H1 (cell line): ENCODE data around the gene PEX14. TPM values are rescaled to one million over a fixed set of nuclear protein-coding genes. Genes with fewer than 3 reads are reported as not detected.

ENCODE experiments used
- CTCF ChIA-PET: fragments of 300-600 bp; sonication (Branson Sonifier 250); formaldehyde crosslinking; loops from one replicate; lab custom pipeline; 2021; ENCODE audit not compliant: partially characterized antibody; lab: Charles Lee
- POLR2A ChIA-PET: fragments of 300-600 bp; sonication (Branson Sonifier 250); formaldehyde crosslinking; loops from one replicate; lab custom pipeline; 2021; ENCODE audit warnings: inconsistent platforms; ENCODE audit not compliant: partially characterized antibody; lab: Charles Lee
- DNase-seq, 2 experiments: peaks; one replicate each; pipeline versions ENCODE4 v3.0.0 to v3.0.0-alpha.2; 2010 to 2022; ENCODE audit warnings: low spot score in 2 of 2, low read depth in 1 of 2, mixed read lengths in 1 of 2
- FAIRE-seq: peaks from 2 replicates; lab custom pipeline; 2011; peaks lifted over from hg19 to GRCh38; lab: Jason Lieb, UNC
- H2AFZ ChIP-seq: 2 replicates; pipeline ENCODE4 v1.8.1; 2012; ENCODE audit warnings: low read length, inconsistent platforms
- H2AK5ac ChIP-seq: 2 replicates; pipeline ENCODE4 v1.6.1; 2013; ENCODE audit warnings: low read depth, low read length
- H2BK120ac ChIP-seq: replicated peaks from 2 replicates; pipeline ENCODE3; 2013; ENCODE audit warnings: low read depth, low read length, inconsistent platforms
- H2BK12ac ChIP-seq: 2 replicates; pipeline ENCODE4 v1.6.1; 2013; ENCODE audit warnings: low read depth, low read length
- H2BK15ac ChIP-seq: 2 replicates; pipeline ENCODE4 v1.6.1; 2013; ENCODE audit warnings: low read length
- H2BK20ac ChIP-seq: 2 replicates; pipeline ENCODE4 v1.6.1; 2013; ENCODE audit warnings: low read length
- H2BK5ac ChIP-seq: 2 replicates; pipeline ENCODE4 v1.6.1; 2013; ENCODE audit warnings: low read depth, low read length
- H3K14ac ChIP-seq: 2 replicates; pipeline ENCODE4 v1.6.1; 2013; ENCODE audit warnings: inconsistent platforms; ENCODE audit not compliant: insufficient read length
- H3K18ac ChIP-seq: 2 replicates; pipeline ENCODE4 v1.6.1; 2013; ENCODE audit warnings: low read length; ENCODE audit errors: extremely low read depth
- H3K23ac ChIP-seq: 2 replicates; pipeline ENCODE4 v1.6.1; 2013; ENCODE audit warnings: inconsistent platforms; ENCODE audit not compliant: insufficient read length
- H3K23me2 ChIP-seq: 2 replicates; pipeline ENCODE4 v1.6.1; 2013; ENCODE audit warnings: low read depth, low read length
- H3K27ac ChIP-seq: 2 replicates; pipeline ENCODE4 v1.6.1; 2011; ENCODE audit warnings: low read depth, low read length, inconsistent platforms
- H3K27me3 ChIP-seq, 4 experiments: replicated peaks in 1 of 4; 1 replicate in 1 of 4; 2 replicates in 3 of 4; pipeline versions ENCODE4 v1.6.1 to v1.8.1; 2011 to 2013; ENCODE audit warnings: low read length in 3 of 4, mild to moderate bottlenecking in 3 of 4, inconsistent platforms in 2 of 4, mixed read lengths in 2 of 4, moderate library complexity in 1 of 4; ENCODE audit not compliant: control insufficient read depth in 3 of 4, insufficient read depth in 3 of 4; ENCODE audit errors: extremely low read depth in 1 of 4
- H3K36me3 ChIP-seq, 4 experiments: 2 replicates each; pipeline versions ENCODE4 v1.6.1 to v1.8.1; 2011 to 2013; ENCODE audit warnings: mild to moderate bottlenecking in 4 of 4, low read length in 3 of 4, moderate library complexity in 2 of 4, control low read depth in 1 of 4, inconsistent platforms in 1 of 4; ENCODE audit not compliant: insufficient read depth in 4 of 4, control insufficient read depth in 2 of 4
- H3K4ac ChIP-seq: replicated peaks from 2 replicates; pipeline ENCODE3; 2013; ENCODE audit warnings: low read length, low read depth, mixed read lengths, inconsistent platforms; ENCODE audit not compliant: insufficient read length
- H3K4me1 ChIP-seq, 4 experiments: replicated peaks in 1 of 4; 1 replicate in 1 of 4; 2 replicates in 3 of 4; pipeline versions ENCODE4 v1.6.1 to v1.8.1; 2011 to 2013; ENCODE audit warnings: low read length in 3 of 4, inconsistent platforms in 2 of 4, mixed read lengths in 1 of 4; ENCODE audit not compliant: insufficient read depth in 4 of 4, control insufficient read depth in 3 of 4
- H3K4me2 ChIP-seq, 2 experiments: 2 replicates each; pipeline versions ENCODE4 v1.6.1 to v1.8.1; 2011 to 2013; ENCODE audit warnings: low read depth in 2 of 2, low read length in 2 of 2, control low read depth in 1 of 2, inconsistent platforms in 1 of 2, mild to moderate bottlenecking in 1 of 2; ENCODE audit not compliant: insufficient read depth in 1 of 2
- H3K4me3 ChIP-seq, 4 experiments: fragments of 200-600, 300-600 bp in 1 of 4; sonication (generic), shearing (Covaris generic), sonication (Bioruptor Twin) in 1 of 4; 2 replicates each; pipeline versions ENCODE4 v1.5.1 to v1.8.1; 2011 to 2016; ENCODE audit warnings: low read length in 4 of 4, low read depth in 3 of 4, control low read depth in 2 of 4, inconsistent platforms in 2 of 4, mild to moderate bottlenecking in 2 of 4, mixed read lengths in 1 of 4, moderate library complexity in 1 of 4; ENCODE audit not compliant: insufficient read depth in 2 of 4; ENCODE audit errors: extremely low read depth in 1 of 4
- H3K56ac ChIP-seq: replicated peaks from 2 replicates; pipeline ENCODE3; 2013; ENCODE audit warnings: low read depth, mild to moderate bottlenecking, mixed read lengths, low read length, inconsistent platforms; ENCODE audit not compliant: insufficient read length
- H3K79me1 ChIP-seq: 2 replicates; pipeline ENCODE4 v1.6.1; 2013; ENCODE audit warnings: low read depth, low read length, control low read depth
- H3K79me2 ChIP-seq, 2 experiments: 2 replicates each; pipeline versions ENCODE4 v1.6.1 to v1.8.1; 2012 to 2013; ENCODE audit warnings: low read length in 2 of 2, mild to moderate bottlenecking in 2 of 2, inconsistent platforms in 1 of 2; ENCODE audit not compliant: insufficient read depth in 2 of 2, control insufficient read depth in 1 of 2
- H3K9ac ChIP-seq, 4 experiments: replicated peaks in 1 of 4; 1 replicate in 1 of 4; 2 replicates in 3 of 4; pipeline versions ENCODE4 v1.6.1 to v1.8.1; 2011 to 2013; ENCODE audit warnings: low read depth in 3 of 4, low read length in 3 of 4, control low read depth in 2 of 4, mild to moderate bottlenecking in 2 of 4, moderate library complexity in 2 of 4, inconsistent platforms in 1 of 4; ENCODE audit errors: extremely low read depth in 1 of 4
- H3K9me3 ChIP-seq, 2 experiments: 2 replicates each; pipeline versions ENCODE4 v1.6.1 to v1.8.1; 2012 to 2013; ENCODE audit warnings: mild to moderate bottlenecking in 2 of 2, moderate library complexity in 2 of 2, control low read depth in 1 of 2, inconsistent platforms in 1 of 2, low read depth in 1 of 2, low read length in 1 of 2, mixed read lengths in 1 of 2; ENCODE audit not compliant: insufficient read depth in 2 of 2
- H4K20me1 ChIP-seq, 2 experiments: replicated peaks in 1 of 2; 2 replicates each; pipeline versions ENCODE3 to v1.8.1; 2011 to 2013; ENCODE audit warnings: inconsistent platforms in 2 of 2, low read length in 2 of 2, mild to moderate bottlenecking in 1 of 2; ENCODE audit not compliant: insufficient read depth in 2 of 2, control insufficient read depth in 1 of 2
- H4K5ac ChIP-seq: 2 replicates; pipeline ENCODE4 v1.6.1; 2013; ENCODE audit warnings: low read length, low read depth, mixed read lengths, inconsistent platforms; ENCODE audit not compliant: insufficient read length
- H4K8ac ChIP-seq: 2 replicates; pipeline ENCODE4 v1.8.0; 2013; ENCODE audit warnings: mild to moderate bottlenecking, moderate library complexity, low read length, inconsistent platforms; ENCODE audit not compliant: insufficient read depth; ENCODE audit errors: extremely low read depth
- H4K91ac ChIP-seq: replicated peaks from 2 replicates; pipeline ENCODE3; 2013; ENCODE audit warnings: low read length, mixed read lengths, inconsistent platforms; ENCODE audit not compliant: insufficient read length
- CBX5 ChIP-seq: fragments of 300-800, 300-1000 bp; sonication (generic); IDR thresholded peaks from 2 replicates; pipeline ENCODE4 v1.7.1; 2016; ENCODE audit warnings: antibody characterized with exemption, low read length, low read depth
- EGR1 ChIP-seq: IDR thresholded peaks from 2 replicates; pipeline ENCODE4 v1.6.1; 2011; ENCODE audit warnings: low read depth, low read length, borderline replicate concordance
- RFX5 ChIP-seq: IDR thresholded peaks from 2 replicates; pipeline ENCODE4 v1.6.1; 2011; ENCODE audit warnings: low read depth, low read length, improper control_type of control experiment, borderline replicate concordance
- TAF7 ChIP-seq: optimal IDR thresholded peaks from 2 replicates; pipeline ENCODE3; 2011; ENCODE audit warnings: low read depth, mild to moderate bottlenecking, inconsistent platforms, low read length, moderate library complexity, borderline replicate concordance
- TEAD4 ChIP-seq: IDR thresholded peaks from 2 replicates; pipeline ENCODE4 v1.6.1; 2012; ENCODE audit warnings: low read depth, low read length, inconsistent platforms, mixed read lengths
- WGBS, 2 experiments: shearing (Covaris generic) in 1 of 2; methylation state at CpG; one replicate each; pipeline versions ENCODE4 v1.1.6 to v1.1.7; 2013 to 2015; ENCODE audit warnings: low lambda C conversion rate in 2 of 2, mixed read lengths in 2 of 2, inconsistent platforms in 1 of 2, low coverage in 1 of 2, missing lambda C conversion rate in 1 of 2; ENCODE audit not compliant: insufficient replicate concordance in 2 of 2, insufficient coverage in 1 of 2, insufficient read length in 1 of 2; ENCODE audit errors: extremely low coverage in 1 of 2, missing lambda C conversion rate in 1 of 2; 5-methylcytosine and 5-hydroxymethylcytosine counted together
- polyA plus RNA-seq, 7 experiments: library from polyadenylated mRNA; depleted of rRNA in 3 of 7; stranded (reverse) in 5 of 7; unstranded in 2 of 7; fragments of >200 nt in 5 of 7; fragments of 200-250 nt in 2 of 7; gene quantifications; 1 replicate in 5 of 7; 2 replicates in 1 of 7; 4 replicates in 1 of 7; pipeline versions ENCODE4 v1.2.1 to v1.2.3, GENCODE V29; 2011 to 2013; ENCODE audit warnings: missing spikeins in 2 of 7, mixed read lengths in 2 of 7
- total RNA-seq: library from RNA; stranded (reverse); fragmentation: NEBNext Ultra II Directional; extraction: Animal tissue kit (Norgen Biotek cat#: 25700); gene quantifications from 2 replicates; pipeline ENCODE4 v1.2.1, GENCODE V29; 2021

The PEX14 gene
- total and polyA plus RNA-seq, 2 of the 8 experiments (the other 6 are each of a cell fraction or from before 2014, with no cell fraction given) = 13.0 to 19.8 TPM

DNA sequence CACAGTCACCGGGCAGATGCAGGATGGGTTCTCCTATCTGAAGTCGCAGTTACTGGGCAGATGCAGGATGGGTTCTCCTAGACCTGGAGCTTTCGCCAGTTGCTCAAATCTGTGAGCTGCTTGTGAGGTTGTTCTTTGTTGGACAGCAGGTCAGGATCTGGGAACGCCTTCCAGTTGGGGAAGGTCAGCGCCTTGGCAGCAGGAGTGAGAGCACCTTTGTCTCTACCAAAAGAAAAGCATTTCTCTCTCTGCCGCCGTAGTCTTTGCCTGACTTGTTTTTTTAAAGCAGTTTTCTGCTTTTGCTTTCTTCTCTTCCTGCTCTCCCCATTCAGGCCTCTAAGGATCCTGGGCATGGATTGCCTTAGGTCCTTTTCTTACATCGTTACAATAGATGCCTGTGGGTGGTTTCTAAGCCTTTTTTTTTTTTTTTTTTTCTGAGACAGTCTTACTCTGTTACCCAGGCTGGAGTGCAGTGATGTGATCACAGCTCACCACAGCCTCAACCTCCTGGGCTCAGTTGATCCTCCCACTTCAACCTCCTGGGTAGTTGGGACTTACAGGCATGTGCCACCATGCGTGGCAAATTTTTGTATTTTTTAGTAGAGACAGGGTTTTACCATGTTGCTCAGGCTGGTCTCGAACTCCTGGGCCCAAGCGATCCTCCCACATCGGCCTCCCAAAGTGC, 15.7 kb downstream of the PEX14 start:
- FAIRE-seq (no peak), DNase-seq (no peak)
- Histone ChIP-seq H3K9me3 (no peaks in the 10 kb centered on the region), H2AK5ac (no peak overlapping the region), H4K5ac (no peak overlapping the region), H4K91ac (no peak overlapping the region), H3K23me2 (no peaks in the 10 kb centered on the region), H3K79me1 (peaks cover 3% of the 10 kb centered on the region; the same call in 1 of the 2 replicates), H3K18ac (0 out of 2 replicates have a peak overlapping the region, but pooled peaks have one; percentile 17), H3K4me2 (peak overlapping the region in 1 of 2 experiments; percentile 27; a peak in 1 of 4 replicates), H3K9ac (no peak overlapping the region), H4K8ac (no peak overlapping the region), H2BK12ac (no peak overlapping the region), H3K36me3 (no peaks in the 10 kb centered on the region), H2BK5ac (no peak overlapping the region), H3K23ac (no peak overlapping the region), H2BK20ac (no peak overlapping the region), H3K4ac (no peak overlapping the region), H2BK15ac (no peak overlapping the region), H3K56ac (no peak overlapping the region), H3K79me2 (peaks cover 0 to 41% of the 10 kb centered on the region in 2 experiments; a peak in 2 of 4 replicates), H4K20me1 (peaks cover 4 to 6% of the 10 kb centered on the region in 2 experiments), H3K4me3 (no peak overlapping the region), H3K4me1 (peaks cover 4 to 6% (median 5%) of the 10 kb centered on the region in 4 experiments; a peak in 4 of 7 replicates), H2AFZ (no peak overlapping the region), H3K14ac (no peak overlapping the region), H3K27me3 (no peaks in the 10 kb centered on the region), H3K27ac (no peak overlapping the region), H2BK120ac (no peak overlapping the region)
- ChIA-PET POLR2A (interaction anchor here (1.5 kb wide), 1 partner anchor 12 kb away, joined by 4 read pairs; no protein-coding TSS in a partner anchor), CTCF (interaction anchor here (1.6 to 8.5 kb wide), 4 partner anchors 12 to 58 kb away, joined by 7 to 132 read pairs (median 44); partner anchors contain the start of gene CENPS)
- WGBS, 2 experiments = 80% methylated on average over 12 of the region's 12 CpGs; no CpG with 5 or more reads in 1 of the 2 experiments
- TF ChIP-seq CBX5 (no peak), TAF7 (no peak), TEAD4 (no peak), RFX5 (no peak), EGR1 (no peak)
